ENCODE measurements around the gene MPV17L2. TPM values are rescaled to one million over a fixed set of nuclear protein-coding genes. Genes with fewer than 3 reads are reported as not detected.
A peak's percentile ranks its signal among the peaks of the same experiment; 100 is the strongest.

MPV17L2 gene
- total RNA-seq, 1 experiment from 2014 or later, result 13.3 TPM

DNA sequence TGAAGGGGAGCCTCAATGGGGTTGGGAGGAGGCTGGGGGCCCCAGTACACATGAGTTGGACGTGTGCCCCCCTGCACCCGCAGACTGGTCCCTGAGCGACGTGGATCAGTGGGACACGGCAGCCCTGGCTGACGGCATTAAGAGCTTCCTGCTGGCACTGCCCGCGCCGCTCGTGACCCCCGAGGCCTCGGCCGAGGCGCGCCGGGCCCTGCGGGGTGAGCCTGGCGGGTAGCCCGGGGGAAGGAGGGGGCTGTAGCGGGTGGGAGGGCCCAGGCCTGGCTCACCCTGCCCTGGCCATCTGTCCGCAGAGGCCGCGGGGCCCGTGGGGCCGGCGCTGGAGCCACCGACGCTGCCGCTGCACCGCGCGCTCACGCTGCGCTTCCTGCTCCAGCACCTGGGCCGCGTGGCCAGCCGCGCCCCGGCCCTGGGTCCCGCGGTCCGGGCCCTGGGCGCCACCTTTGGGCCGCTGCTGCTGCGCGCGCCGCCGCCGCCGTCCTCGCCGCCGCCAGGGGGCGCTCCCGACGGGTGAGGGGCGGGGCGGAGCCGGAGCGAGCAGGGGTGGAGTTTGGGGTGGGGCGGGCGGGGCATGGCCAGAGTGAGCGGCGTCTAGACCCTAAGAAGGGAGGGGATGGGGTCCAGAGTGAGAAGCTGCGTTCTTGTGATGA, 31.9 kb upstream of the MPV17L2 start:
- H3K4me3 ChIP-seq (ENCODE audit: low read depth in 2 of 2, low read length in 2 of 2), result no peak overlapping the region
- H3K27ac ChIP-seq (ENCODE audit: low read length), result no peak overlapping the region
- ChIA-PET POLR2A (no interaction called here), CTCF (interaction anchor here (0.5 to 0.6 kb wide), 2 partner anchors 48 to 429 kb away, joined by 4 to 8 read pairs; no protein-coding TSS in a partner anchor)
- H3K4me1 ChIP-seq (ENCODE audit: control insufficient read depth, insufficient read depth, low read length), result peaks cover 17% of the 10 kb centered on the region
- in situ Hi-C loops (cut with HindIII; ENCODE audit: low pct_unique_long_range_greater_than_20kb, low sequenced_read_pairs) (no loop called here), intact Hi-C loops (cut with micrococcal nuclease; ENCODE audit: unreplicated experiment) (loop anchor here (10.0 kb wide), 1 partner anchor 46 kb away; no protein-coding TSS in a partner anchor)
- TF ChIP-seq, protein P1, sequence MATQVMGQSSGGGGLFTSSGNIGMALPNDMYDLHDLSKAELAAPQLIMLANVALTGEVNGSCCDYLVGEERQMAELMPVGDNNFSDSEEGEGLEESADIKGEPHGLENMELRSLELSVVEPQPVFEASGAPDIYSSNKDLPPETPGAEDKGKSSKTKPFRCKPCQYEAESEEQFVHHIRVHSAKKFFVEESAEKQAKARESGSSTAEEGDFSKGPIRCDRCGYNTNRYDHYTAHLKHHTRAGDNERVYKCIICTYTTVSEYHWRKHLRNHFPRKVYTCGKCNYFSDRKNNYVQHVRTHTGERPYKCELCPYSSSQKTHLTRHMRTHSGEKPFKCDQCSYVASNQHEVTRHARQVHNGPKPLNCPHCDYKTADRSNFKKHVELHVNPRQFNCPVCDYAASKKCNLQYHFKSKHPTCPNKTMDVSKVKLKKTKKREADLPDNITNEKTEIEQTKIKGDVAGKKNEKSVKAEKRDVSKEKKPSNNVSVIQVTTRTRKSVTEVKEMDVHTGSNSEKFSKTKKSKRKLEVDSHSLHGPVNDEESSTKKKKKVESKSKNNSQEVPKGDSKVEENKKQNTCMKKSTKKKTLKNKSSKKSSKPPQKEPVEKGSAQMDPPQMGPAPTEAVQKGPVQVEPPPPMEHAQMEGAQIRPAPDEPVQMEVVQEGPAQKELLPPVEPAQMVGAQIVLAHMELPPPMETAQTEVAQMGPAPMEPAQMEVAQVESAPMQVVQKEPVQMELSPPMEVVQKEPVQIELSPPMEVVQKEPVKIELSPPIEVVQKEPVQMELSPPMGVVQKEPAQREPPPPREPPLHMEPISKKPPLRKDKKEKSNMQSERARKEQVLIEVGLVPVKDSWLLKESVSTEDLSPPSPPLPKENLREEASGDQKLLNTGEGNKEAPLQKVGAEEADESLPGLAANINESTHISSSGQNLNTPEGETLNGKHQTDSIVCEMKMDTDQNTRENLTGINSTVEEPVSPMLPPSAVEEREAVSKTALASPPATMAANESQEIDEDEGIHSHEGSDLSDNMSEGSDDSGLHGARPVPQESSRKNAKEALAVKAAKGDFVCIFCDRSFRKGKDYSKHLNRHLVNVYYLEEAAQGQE (IDR thresholded peaks at IDR 0.05; ENCODE audit: insufficient read depth in 1 of 2, low read depth in 2 of 2, low read length in 1 of 2), result no peak
- TF ChIP-seq POLR2AphosphoS5 (IDR thresholded peaks at IDR 0.05; ENCODE audit: low read depth, low read length) (no peak), SIN3A (IDR thresholded peaks at IDR 0.05; ENCODE audit: borderline replicate concordance, insufficient read depth, low read depth, low read length) (no peak), TCF7L2 (IDR thresholded peaks at IDR 0.05; ENCODE audit: low read depth, low read length) (no peak)
- TF ChIP-seq, protein P2, sequence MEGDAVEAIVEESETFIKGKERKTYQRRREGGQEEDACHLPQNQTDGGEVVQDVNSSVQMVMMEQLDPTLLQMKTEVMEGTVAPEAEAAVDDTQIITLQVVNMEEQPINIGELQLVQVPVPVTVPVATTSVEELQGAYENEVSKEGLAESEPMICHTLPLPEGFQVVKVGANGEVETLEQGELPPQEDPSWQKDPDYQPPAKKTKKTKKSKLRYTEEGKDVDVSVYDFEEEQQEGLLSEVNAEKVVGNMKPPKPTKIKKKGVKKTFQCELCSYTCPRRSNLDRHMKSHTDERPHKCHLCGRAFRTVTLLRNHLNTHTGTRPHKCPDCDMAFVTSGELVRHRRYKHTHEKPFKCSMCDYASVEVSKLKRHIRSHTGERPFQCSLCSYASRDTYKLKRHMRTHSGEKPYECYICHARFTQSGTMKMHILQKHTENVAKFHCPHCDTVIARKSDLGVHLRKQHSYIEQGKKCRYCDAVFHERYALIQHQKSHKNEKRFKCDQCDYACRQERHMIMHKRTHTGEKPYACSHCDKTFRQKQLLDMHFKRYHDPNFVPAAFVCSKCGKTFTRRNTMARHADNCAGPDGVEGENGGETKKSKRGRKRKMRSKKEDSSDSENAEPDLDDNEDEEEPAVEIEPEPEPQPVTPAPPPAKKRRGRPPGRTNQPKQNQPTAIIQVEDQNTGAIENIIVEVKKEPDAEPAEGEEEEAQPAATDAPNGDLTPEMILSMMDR (IDR thresholded peaks at IDR 0.05), result peak; percentile 95
- no peaks in the 10 kb centered on the region for H3K27me3 ChIP-seq (ENCODE audit: control insufficient read depth, insufficient read depth, low read length)
- DNase-seq (ENCODE audit: low read depth, low spot score) (no peak), ATAC-seq (peak; percentile 89)
- H3K36me3 ChIP-seq (ENCODE audit: control insufficient read depth, insufficient read depth, low read length), result no peaks in the 10 kb centered on the region; the same call in 1 of the 2 replicates
- no peaks in the 10 kb centered on the region for H3K9me3 ChIP-seq (ENCODE audit: control insufficient read depth, insufficient read depth, low read depth, low read length)
- BruUV-seq (replicated peaks), result no TSS peak

DNA sequence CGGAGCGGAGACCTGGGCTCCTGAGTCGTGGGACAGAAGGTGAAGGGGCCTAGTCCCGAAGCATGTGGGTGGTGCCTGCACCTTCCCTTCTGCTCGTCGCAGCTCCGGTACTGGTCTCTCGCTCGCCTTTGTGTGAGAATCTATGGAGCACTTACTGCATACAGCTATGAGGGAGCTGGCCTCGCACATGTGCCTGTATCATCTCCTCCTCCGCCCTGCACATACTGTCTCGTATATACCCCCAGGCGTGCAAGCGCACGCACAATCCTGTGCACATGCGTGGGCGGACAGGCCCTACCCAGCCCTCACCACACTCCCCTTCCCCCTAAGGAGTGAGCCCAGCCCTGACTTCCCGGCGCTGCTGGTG, 31.4 kb upstream of the MPV17L2 start:
- no peaks in the 10 kb centered on the region for H3K27me3 ChIP-seq (ENCODE audit: control insufficient read depth, insufficient read depth, low read length)
- TF ChIP-seq POLR2AphosphoS5 (IDR thresholded peaks at IDR 0.05; ENCODE audit: low read depth, low read length) (no peak), TCF7L2 (IDR thresholded peaks at IDR 0.05; ENCODE audit: low read depth, low read length) (no peak), SIN3A (IDR thresholded peaks at IDR 0.05; ENCODE audit: borderline replicate concordance, insufficient read depth, low read depth, low read length) (no peak)
- TF ChIP-seq, protein P1 (IDR thresholded peaks at IDR 0.05; ENCODE audit: insufficient read depth in 1 of 2, low read depth in 2 of 2, low read length in 1 of 2), result no peak
- TF ChIP-seq, protein P2 (IDR thresholded peaks at IDR 0.05), result no peak; the same call in none of the 2 replicates
- intact Hi-C loops (cut with micrococcal nuclease; ENCODE audit: unreplicated experiment), result loop anchor here (10.0 kb wide), 1 partner anchor 47 kb away; no protein-coding TSS in a partner anchor
- CTCF ChIA-PET, result no interaction called here
- no TSS peak for BruUV-seq (replicated peaks)
- H3K4me1 ChIP-seq (ENCODE audit: control insufficient read depth, insufficient read depth, low read length), result peaks cover 12% of the 10 kb centered on the region
- POLR2A ChIA-PET, result no interaction called here
- H3K36me3 ChIP-seq (ENCODE audit: control insufficient read depth, insufficient read depth, low read length), result no peaks in the 10 kb centered on the region; the same call in 1 of the 2 replicates
- in situ Hi-C loops (cut with HindIII; ENCODE audit: low pct_unique_long_range_greater_than_20kb, low sequenced_read_pairs), result no loop called here
- ATAC-seq (no peak; the same call in 1 of the 2 replicates), DNase-seq (ENCODE audit: low read depth, low spot score) (no peak)
- no peak overlapping the region for H3K4me3 ChIP-seq (ENCODE audit: low read depth in 2 of 2, low read length in 2 of 2)
- H3K9me3 ChIP-seq (ENCODE audit: control insufficient read depth, insufficient read depth, low read depth, low read length), result no peaks in the 10 kb centered on the region
- no peak overlapping the region for H3K27ac ChIP-seq (ENCODE audit: low read length)
